Measurements from ENCODE around the gene SPATA9. TPM values are rescaled to one million over a fixed set of nuclear protein-coding genes. Genes with fewer than 3 reads are reported as not detected.
A peak's percentile ranks its signal among the peaks of the same experiment; 100 is the strongest.
"Not testable (repeated sequence)": the region's sequence is repeated elsewhere in the genome, so short reads cannot be mapped to it uniquely, and the experiment has no call there.

Gene SPATA9
- total and polyA plus RNA-seq, 2 of the 13 experiments (the other 11 are each of a cell fraction or from before 2014, with no cell fraction given): not detected

DNA sequence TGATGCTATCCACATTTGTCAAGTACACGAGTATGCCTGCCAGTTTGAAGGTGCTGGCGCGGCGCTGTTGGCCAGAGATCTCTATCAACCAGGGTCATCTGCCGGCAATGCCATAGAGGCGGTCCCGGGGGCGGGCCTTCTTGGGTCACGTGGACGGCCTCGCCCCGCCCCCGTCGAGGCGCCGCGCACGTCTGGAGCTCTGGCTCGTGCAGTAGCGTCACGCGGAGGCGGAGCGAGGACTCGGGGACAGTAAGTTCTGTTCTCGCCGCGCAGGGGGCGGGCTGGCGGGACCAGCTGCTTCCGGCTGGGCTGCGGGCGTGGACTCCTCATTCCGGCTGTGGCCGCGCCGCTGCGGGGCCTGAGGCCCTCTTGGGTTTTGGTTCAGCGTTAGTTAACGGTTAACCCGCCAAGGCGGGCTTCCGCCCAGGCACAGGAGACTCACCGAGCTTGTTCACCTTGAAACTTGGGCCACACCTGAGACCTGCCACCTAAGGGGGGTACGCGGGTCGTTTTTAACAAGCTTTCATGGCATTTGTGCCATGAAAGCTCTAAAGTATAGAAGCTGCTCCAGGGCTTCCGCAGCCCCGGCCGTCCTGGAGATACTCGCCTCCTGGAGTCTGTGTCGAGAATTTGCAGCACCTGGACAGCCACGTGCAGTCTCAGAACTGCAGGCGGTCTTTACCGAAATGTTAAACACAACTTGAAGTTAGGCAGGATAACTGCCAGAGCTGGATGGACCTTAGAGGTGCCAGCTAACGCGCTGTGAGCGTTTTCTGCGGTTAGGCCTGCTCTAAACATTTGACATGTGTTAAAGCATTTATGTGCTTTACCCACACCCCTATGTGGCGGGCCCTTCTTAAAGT is 36.0 kb downstream of the SPATA9 start, which contains the start of gene RFESD (continued):
- peak; percentile 34; the same call in 1 of the 2 replicates for TF ChIP-seq ZNF557 (CRISPR knock-in tag; IDR thresholded peaks at IDR 0.05)
- TF ChIP-seq RBM22 (optimal IDR thresholded peaks at IDR 0.05; ENCODE audit: low read length): no peak

GRCh38 chr5:95646226-95646568 is 36.6 kb downstream of the SPATA9 start:
- not testable (repeated sequence) for H3K9ac ChIP-seq (ENCODE audit: insufficient read depth, low read depth, low read length)
- TF ChIP-seq ZBTB2 (CRISPR knock-in tag; IDR thresholded peaks at IDR 0.05; ENCODE audit: low read depth) (0 out of 2 replicates have a peak, but pooled peaks have one; percentile 11), ZNF552 (CRISPR knock-in tag; IDR thresholded peaks at IDR 0.05; ENCODE audit: borderline replicate concordance) (0 out of 2 replicates have a peak, but pooled peaks have one; percentile 7), DZIP1 (CRISPR knock-in tag; IDR thresholded peaks at IDR 0.05) (0 out of 2 replicates have a peak, but pooled peaks have one; percentile 17)
- TF ChIP-seq, protein P1, sequence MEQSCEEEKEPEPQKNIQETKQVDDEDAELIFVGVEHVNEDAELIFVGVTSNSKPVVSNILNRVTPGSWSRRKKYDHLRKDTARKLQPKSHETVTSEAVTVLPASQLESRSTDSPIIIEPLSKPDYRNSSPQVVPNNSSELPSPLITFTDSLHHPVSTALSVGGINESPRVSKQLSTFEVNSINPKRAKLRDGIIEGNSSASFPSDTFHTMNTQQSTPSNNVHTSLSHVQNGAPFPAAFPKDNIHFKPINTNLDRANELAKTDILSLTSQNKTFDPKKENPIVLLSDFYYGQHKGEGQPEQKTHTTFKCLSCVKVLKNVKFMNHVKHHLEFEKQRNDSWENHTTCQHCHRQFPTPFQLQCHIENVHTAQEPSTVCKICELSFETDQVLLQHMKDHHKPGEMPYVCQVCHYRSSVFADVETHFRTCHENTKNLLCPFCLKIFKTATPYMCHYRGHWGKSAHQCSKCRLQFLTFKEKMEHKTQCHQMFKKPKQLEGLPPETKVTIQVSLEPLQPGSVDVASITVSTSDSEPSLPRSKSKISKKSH (CRISPR knock-in tag; IDR thresholded peaks at IDR 0.05; ENCODE audit: borderline replicate concordance): 0 out of 2 replicates have a peak, but pooled peaks have one; percentile 2
- WGBS (ENCODE audit: low lambda C conversion rate): 68% methylated on average over 17 of the region's 17 CpGs

More at GRCh38 chr5:95646226-95646568, 36.6 kb downstream of the SPATA9 start:
- not testable (repeated sequence) for H3K9me3 ChIP-seq (ENCODE audit: low read length); FAIRE-seq; DNase-seq (ENCODE audit: low spot score); H3K36me3 ChIP-seq (replicated peaks in 1 of 2; ENCODE audit: control insufficient read depth in 1 of 2, insufficient read depth in 2 of 2, low read length in 2 of 2); ATAC-seq; H3K27me3 ChIP-seq (ENCODE audit: control insufficient read depth in 1 of 2, insufficient read depth in 2 of 2, low read length in 2 of 2); H4K20me1 ChIP-seq (ENCODE audit: insufficient read depth, low read length); H2AFZ ChIP-seq (ENCODE audit: low read length); H3K79me2 ChIP-seq (ENCODE audit: insufficient read depth, low read length); BruUV-seq (replicated peaks)
- peak overlapping the region; percentile 15 for H3K27ac ChIP-seq (ENCODE audit: extremely low read length, insufficient read depth, low read length)
- CTCF ChIA-PET (ENCODE audit: low intra/inter-chr PET ratio, low total read pairs): interaction anchor here (3.0 kb wide), 1 partner anchor 201 kb away, joined by 11 read pairs; no protein-coding TSS in a partner anchor
- intact Hi-C loops (cut with micrococcal nuclease; ENCODE audit: unreplicated experiment): loop anchor here (5.0 to 10.0 kb wide), 4 partner anchors 86 to 949 kb away; partner anchors contain the start of genes ARSK, RHOBTB3 and SKIC3
- POLR2A ChIA-PET: interaction anchor here (0.7 to 1.9 kb wide), 22 partner anchors 8 to 1162 kb away, joined by 3 to 31 read pairs (median 4); partner anchors contain the start of genes ARSK, ERAP1, GLRX and RHOBTB3
- peak overlapping the region in 1 of 3 experiments; percentile 55; a peak in 1 of 6 replicates for H3K4me3 ChIP-seq (replicated peaks in 1 of 3; ENCODE audit: insufficient read depth in 1 of 3, low read depth in 2 of 3, low read length in 3 of 3)
- in situ Hi-C loops (cut with HindIII; ENCODE audit: extremely low pct_ligation_motif_present, low pct_unique_long_range_greater_than_20kb): loop anchor here (25.0 kb wide), 1 partner anchor 691 kb away; no protein-coding TSS in a partner anchor
- peak overlapping the region; percentile 46 for H3K4me2 ChIP-seq (ENCODE audit: low read depth, low read length)
- H3K4me1 ChIP-seq (ENCODE audit: insufficient read depth, low read length): peaks cover 61% of the 10 kb centered on the region
